Prostate gland (tissue), 2 donors: ENCODE results near the gene NUBP2. TPM values are rescaled to one million over a fixed set of nuclear protein-coding genes. Genes with fewer than 3 reads are reported as not detected.

Experiments used
- DNase-seq: peaks from one replicate; pipeline ENCODE4 v3.0.0-alpha.2; 2019; ENCODE audit warnings: low spot score
- H3K27ac ChIP-seq, 2 donors: fragments of 200-600 bp; sonication (generic); 2 replicates each; pipeline ENCODE4 v1.5.1; 2017 to 2019
- H3K27me3 ChIP-seq: fragments of 200-600 bp; sonication (generic); replicated peaks from 2 replicates; pipeline ENCODE4 v1.5.1; 2019; ENCODE audit not compliant: insufficient read depth
- H3K36me3 ChIP-seq, 2 donors: fragments of 200-600 bp; sonication (generic); 1 replicate in 1 of 2; 2 replicates in 1 of 2; pipeline versions ENCODE4 v1.5.1 to v1.8.1; 2017 to 2019
- H3K4me1 ChIP-seq: fragments of 200-600 bp; sonication (generic); replicated peaks from 2 replicates; pipeline ENCODE4 v1.5.1; 2019
- H3K4me3 ChIP-seq, 2 donors: fragments of 200-600 bp; sonication (generic); 2 replicates each; pipeline ENCODE4 v1.5.1; 2017 to 2019
- H3K9me3 ChIP-seq: fragments of 200-600 bp; sonication (generic); 2 replicates; pipeline ENCODE4 v1.5.1; 2017
- POLR2A ChIP-seq: fragments of 450-650 bp; IDR thresholded peaks from one replicate; pipeline ENCODE4 v1.6.1; 2016; ENCODE audit warnings: antibody characterized with exemption, mild to moderate bottlenecking
- POLR2AphosphoS5 ChIP-seq: sonication (generic); formaldehyde crosslinking; IDR thresholded peaks from one replicate; pipeline ENCODE4 v1.6.1; 2017; ENCODE audit warnings: antibody characterized with exemption
- WGBS: methylation state at CpG from one replicate; pipeline ENCODE4 v1.1.5; 2018; 5-methylcytosine and 5-hydroxymethylcytosine counted together
- intact Hi-C: fragments of 100-400 bp; cut with DNase I; formaldehyde crosslinking; loops from one replicate; pipeline ENCODE4 v1.14.2; 2022
- total RNA-seq, 2 donors: library from RNA; depleted of rRNA; stranded (reverse); fragments of >200 nt; gene quantifications; one replicate each; pipeline ENCODE4 v1.1.0, GENCODE V29; 2016
- TF ChIP-seq, protein P1 (sequence below), 4 experiments: fragments of 200-600 bp in 2 of 4; fragments of 450-650 bp in 2 of 4; sonication (generic) in 2 of 4; IDR thresholded peaks; 1 replicate in 3 of 4; 2 replicates in 1 of 4; pipeline ENCODE4 v1.5.1; 2016 to 2019; ENCODE audit warnings: antibody characterized with exemption in 4 of 4, mild to moderate bottlenecking in 2 of 4, moderate library complexity in 2 of 4

Gene NUBP2
- total RNA-seq, 2 donors from 2014 or later: 98.4 to 233 TPM

DNA sequence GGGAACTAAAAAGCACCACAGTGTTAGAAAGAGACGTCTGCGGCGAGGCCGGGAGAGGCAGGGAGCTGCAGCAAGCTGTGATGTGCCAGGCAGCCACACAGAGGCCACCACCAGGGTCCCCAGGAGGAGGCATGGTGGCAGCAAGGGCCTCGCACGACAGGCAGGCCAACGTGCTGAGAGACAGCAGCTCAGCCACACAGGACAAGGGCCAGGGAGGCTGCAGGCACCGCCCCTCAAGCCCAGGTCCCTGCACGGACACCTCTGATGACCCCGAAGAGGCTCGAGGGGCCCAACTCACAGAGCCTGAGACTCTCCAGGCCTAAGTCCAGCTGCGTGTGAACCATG lies 38.2 kb downstream of the NUBP2 start:
- intact Hi-C loops: no loop called here
- no peaks in the 10 kb centered on the region for H3K27me3 ChIP-seq
- H3K4me3 ChIP-seq: no peak overlapping the region
- 91% methylated on average over 11 of the region's 12 CpGs for WGBS
- TF ChIP-seq POLR2AphosphoS5 (no peak), POLR2A (no peak)
- TF ChIP-seq, protein P1, sequence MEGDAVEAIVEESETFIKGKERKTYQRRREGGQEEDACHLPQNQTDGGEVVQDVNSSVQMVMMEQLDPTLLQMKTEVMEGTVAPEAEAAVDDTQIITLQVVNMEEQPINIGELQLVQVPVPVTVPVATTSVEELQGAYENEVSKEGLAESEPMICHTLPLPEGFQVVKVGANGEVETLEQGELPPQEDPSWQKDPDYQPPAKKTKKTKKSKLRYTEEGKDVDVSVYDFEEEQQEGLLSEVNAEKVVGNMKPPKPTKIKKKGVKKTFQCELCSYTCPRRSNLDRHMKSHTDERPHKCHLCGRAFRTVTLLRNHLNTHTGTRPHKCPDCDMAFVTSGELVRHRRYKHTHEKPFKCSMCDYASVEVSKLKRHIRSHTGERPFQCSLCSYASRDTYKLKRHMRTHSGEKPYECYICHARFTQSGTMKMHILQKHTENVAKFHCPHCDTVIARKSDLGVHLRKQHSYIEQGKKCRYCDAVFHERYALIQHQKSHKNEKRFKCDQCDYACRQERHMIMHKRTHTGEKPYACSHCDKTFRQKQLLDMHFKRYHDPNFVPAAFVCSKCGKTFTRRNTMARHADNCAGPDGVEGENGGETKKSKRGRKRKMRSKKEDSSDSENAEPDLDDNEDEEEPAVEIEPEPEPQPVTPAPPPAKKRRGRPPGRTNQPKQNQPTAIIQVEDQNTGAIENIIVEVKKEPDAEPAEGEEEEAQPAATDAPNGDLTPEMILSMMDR (IDR thresholded peaks at IDR 0.05): no peak
- H3K9me3 ChIP-seq: no peaks in the 10 kb centered on the region
- H3K4me1 ChIP-seq: no peaks in the 10 kb centered on the region
- H3K27ac ChIP-seq: no peak overlapping the region
- no peak for DNase-seq
- H3K36me3 ChIP-seq: peaks cover 3 to 16% of the 10 kb centered on the region in 2 donors

DNA sequence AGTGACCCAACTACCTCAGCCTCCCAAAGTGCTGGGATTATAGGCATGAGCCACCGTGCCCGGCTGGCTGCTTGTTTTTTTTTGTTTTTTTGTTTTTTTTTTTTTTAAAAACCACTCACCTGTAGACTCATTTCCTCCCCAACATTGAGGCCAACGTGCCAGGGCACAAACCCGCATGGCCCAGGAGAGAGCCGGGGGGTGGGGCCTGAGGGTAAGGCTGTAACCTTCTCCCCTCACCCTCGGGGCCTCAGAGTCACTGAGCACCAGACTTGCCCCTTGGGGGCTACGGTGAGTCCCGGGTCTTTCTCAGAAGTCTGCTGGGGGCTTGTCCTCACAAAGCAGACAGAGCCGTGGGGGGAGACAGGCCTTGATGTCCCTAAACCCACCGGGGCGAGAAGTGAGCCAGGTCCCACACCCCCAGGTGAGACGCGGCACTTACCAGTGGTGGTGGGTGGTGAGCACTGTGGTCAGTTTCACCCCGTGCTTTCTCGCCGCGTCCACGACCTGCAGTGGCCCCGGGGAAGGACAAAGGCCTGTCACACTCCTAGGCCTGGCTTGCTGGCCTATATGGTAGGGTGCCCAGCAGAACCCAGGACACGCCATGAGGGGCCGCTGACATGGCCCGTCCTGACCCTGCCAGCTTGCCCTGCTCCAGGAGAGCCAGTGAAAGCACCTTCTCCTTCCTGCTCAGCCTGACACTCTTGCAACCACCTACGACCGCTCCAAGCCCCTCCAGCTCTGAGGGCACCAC lies 39.3 kb downstream of the NUBP2 start:
- no peak overlapping the region for H3K4me3 ChIP-seq
- H3K4me1 ChIP-seq: no peaks in the 10 kb centered on the region
- no peak for TF ChIP-seq POLR2A
- TF ChIP-seq POLR2AphosphoS5: no peak
- no peaks in the 10 kb centered on the region for H3K9me3 ChIP-seq
- WGBS: 89% methylated on average over 24 of the region's 24 CpGs
- H3K36me3 ChIP-seq: peaks cover 3 to 7% of the 10 kb centered on the region in 2 donors
- no peak for DNase-seq
- no peaks in the 10 kb centered on the region for H3K27me3 ChIP-seq
- no peak overlapping the region for H3K27ac ChIP-seq
- intact Hi-C loops: no loop called here

DNA sequence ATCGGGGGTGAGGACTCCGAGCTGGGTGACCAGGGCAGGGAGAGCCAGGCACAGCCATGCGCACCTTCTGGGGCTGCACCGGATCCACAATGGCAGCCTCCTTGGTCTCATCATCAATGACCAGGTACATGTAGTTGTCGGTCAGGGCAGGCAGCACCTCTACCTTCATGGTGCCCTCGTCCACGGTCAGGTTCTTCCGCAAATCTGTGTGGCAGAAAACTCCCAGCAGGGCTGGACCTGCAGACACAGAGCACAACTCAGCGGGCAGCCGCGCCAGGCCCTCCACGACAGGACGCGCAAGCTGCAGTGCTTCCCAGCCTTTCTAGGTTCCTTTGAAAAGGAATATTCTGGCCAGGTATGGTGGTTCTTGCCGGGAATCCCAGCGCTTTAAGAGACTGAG lies 40.0 kb downstream of the NUBP2 start:
- H3K27ac ChIP-seq: no peak overlapping the region
- no peak for DNase-seq
- no peaks in the 10 kb centered on the region for H3K27me3 ChIP-seq
- 90% methylated on average over 16 of the region's 16 CpGs for WGBS
- H3K36me3 ChIP-seq: peaks cover 3 to 5% of the 10 kb centered on the region in 2 donors
- no peaks in the 10 kb centered on the region for H3K4me1 ChIP-seq
- intact Hi-C loops: no loop called here
- no peak overlapping the region for H3K4me3 ChIP-seq
- no peaks in the 10 kb centered on the region for H3K9me3 ChIP-seq
- no peak for TF ChIP-seq POLR2A
- TF ChIP-seq POLR2AphosphoS5: no peak

DNA sequence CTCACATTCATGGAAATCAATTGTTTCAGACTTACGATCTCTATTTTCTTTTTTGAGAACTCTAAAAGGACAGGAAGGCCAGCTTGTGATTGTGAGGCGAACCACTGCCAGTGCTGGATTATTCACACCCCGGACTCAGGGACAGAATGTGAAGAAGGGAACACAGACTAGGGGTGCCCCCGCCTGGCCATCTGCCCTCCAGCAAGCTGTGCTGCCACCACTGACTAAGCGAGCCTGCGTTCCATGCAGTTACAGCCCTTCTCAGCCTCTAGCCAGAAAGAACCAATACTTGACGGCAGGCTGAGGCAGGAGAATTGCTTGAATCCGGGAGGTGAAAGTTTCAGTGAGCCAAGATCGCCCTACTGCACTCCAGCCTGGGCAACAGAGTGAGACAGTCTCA lies 41.1 kb downstream of the NUBP2 start:
- no peak for DNase-seq
- TF ChIP-seq, protein P1 (IDR thresholded peaks at IDR 0.05): no peak
- TF ChIP-seq POLR2AphosphoS5 (no peak), POLR2A (no peak)
- no peak overlapping the region for H3K27ac ChIP-seq
- H3K36me3 ChIP-seq: peaks cover 3 to 5% of the 10 kb centered on the region in 2 donors
- H3K4me1 ChIP-seq: no peaks in the 10 kb centered on the region
- no peaks in the 10 kb centered on the region for H3K27me3 ChIP-seq
- 68% methylated on average over 9 of the region's 9 CpGs for whole genome bisulfite sequencing
- intact Hi-C loops: no loop called here
- no peaks in the 10 kb centered on the region for H3K9me3 ChIP-seq
- H3K4me3 ChIP-seq: no peak overlapping the region

DNA sequence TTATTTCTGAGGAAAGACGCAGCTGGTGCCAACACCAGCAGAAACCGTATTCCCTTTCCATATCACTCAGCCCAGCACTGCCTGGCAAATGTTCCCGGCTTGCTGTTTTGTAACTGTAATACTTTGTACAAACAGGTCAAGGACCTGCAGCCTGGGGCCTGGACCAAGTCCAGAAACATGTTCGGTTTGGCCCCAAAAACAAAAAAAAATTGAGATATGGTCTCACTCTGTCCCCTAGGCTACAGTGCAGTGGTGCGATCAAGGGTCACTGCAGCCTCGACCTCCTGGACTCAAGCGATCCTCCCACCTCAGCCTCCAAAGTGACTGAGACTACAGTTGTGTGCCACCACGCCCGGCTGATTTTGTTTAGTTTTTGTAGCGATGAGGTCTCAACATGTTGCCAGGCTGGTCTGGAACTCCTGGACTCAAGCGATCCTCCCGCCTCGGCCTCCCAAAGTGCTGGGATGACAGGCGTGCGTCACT lies 42.7 kb downstream of the NUBP2 start:
- peak overlapping the region; percentile 36 to 86 for H3K27ac ChIP-seq
- peak overlapping the region; percentile 60 to 90 for H3K4me3 ChIP-seq
- no peaks in the 10 kb centered on the region for H3K9me3 ChIP-seq
- 68% methylated on average over 15 of the region's 15 CpGs for whole genome bisulfite sequencing
- no peaks in the 10 kb centered on the region for H3K4me1 ChIP-seq
- no peak for DNase-seq
- intact Hi-C loops: no loop called here
- TF ChIP-seq, protein P1 (IDR thresholded peaks at IDR 0.05): no peak
- no peak for TF ChIP-seq POLR2A
- no peak for TF ChIP-seq POLR2AphosphoS5
- peaks cover 0 to 5% of the 10 kb centered on the region in 2 donors for H3K36me3 ChIP-seq
- no peaks in the 10 kb centered on the region for H3K27me3 ChIP-seq
